HG03457 (cell line): ENCODE measurements around the gene KYNU.
A peak's percentile ranks its signal among the peaks of the same experiment; 100 is the strongest.
"Not testable (repeated sequence)": the region's sequence is repeated elsewhere in the genome, so short reads cannot be mapped to it uniquely, and the experiment has no call there.

Experiments used
- ATAC-seq: cut with Tn5 transposase; IDR thresholded peaks from one replicate; pipeline ENCODE4 v1.9.1; 2021; ENCODE audit warnings: moderate number of reproducible peaks; ENCODE audit not compliant: unreplicated experiment

Gene KYNU

GRCh38 chr2:142993771-142994170 lies 116.3 kb downstream of the KYNU start:
- no peak for ATAC-seq

- ATAC-seq: no peak
Measured at GRCh38 chr2:142994665-142995064, 117.2 kb downstream of the KYNU start.

- ATAC-seq: no peak
Measured at GRCh38 chr2:142997231-142997630, 119.8 kb downstream of the KYNU start.

GRCh38 chr2:143000599-143000998 lies 123.1 kb downstream of the KYNU start:
- no peak for ATAC-seq

- ATAC-seq: no peak
Measured at GRCh38 chr2:143001501-143001900, 124.0 kb downstream of the KYNU start.

GRCh38 chr2:143015656-143016055 lies 138.2 kb downstream of the KYNU start:
- no peak for ATAC-seq

GRCh38 chr2:143026411-143027054 lies 149.1 kb downstream of the KYNU start:
- no peak for ATAC-seq

GRCh38 chr2:143029141-143029540 lies 151.7 kb downstream of the KYNU start:
- no peak for ATAC-seq

- peak; percentile 56 for ATAC-seq
Measured at GRCh38 chr2:143030127-143030526, 152.7 kb downstream of the KYNU start.

- ATAC-seq: no peak
Measured at GRCh38 chr2:143034292-143035074, 157.0 kb downstream of the KYNU start.

GRCh38 chr2:143051465-143051864 lies 174.0 kb downstream of the KYNU start:
- ATAC-seq: no peak

GRCh38 chr2:143053437-143053836 lies 176.0 kb downstream of the KYNU start:
- ATAC-seq: not testable (repeated sequence)

GRCh38 chr2:143056550-143056949 lies 179.1 kb downstream of the KYNU start:
- ATAC-seq: no peak

GRCh38 chr2:143058851-143059250 lies 181.4 kb downstream of the KYNU start:
- no peak for ATAC-seq

- no peak for ATAC-seq
Measured at GRCh38 chr2:143063612-143064200, 186.2 kb downstream of the KYNU start.

GRCh38 chr2:143068094-143068493 lies 190.6 kb downstream of the KYNU start:
- ATAC-seq: no peak

GRCh38 chr2:143068509-143068908 lies 191.0 kb downstream of the KYNU start:
- no peak for ATAC-seq

GRCh38 chr2:143070704-143071103 lies 193.2 kb downstream of the KYNU start:
- no peak for ATAC-seq

GRCh38 chr2:143071185-143071876 lies 193.9 kb downstream of the KYNU start:
- no peak for ATAC-seq

GRCh38 chr2:143074913-143075312 lies 197.4 kb downstream of the KYNU start:
- ATAC-seq: not testable (repeated sequence)

- no peak for ATAC-seq
Measured at GRCh38 chr2:143075711-143076110, 198.2 kb downstream of the KYNU start.
